NCI-H1694 (cell line): ENCODE data around the gene LTBP1.
A peak's percentile ranks its signal among the peaks of the same experiment; 100 is the strongest.

ENCODE experiments used
- DNase-seq: peaks from one replicate; lab custom pipeline; 2025; lab: John Stamatoyannopoulos, UW

The LTBP1 gene

GRCh38 chr2:32931945-32932709 lies 14.6 kb upstream of the LTBP1 start:
- no peak for DNase-seq

DNA sequence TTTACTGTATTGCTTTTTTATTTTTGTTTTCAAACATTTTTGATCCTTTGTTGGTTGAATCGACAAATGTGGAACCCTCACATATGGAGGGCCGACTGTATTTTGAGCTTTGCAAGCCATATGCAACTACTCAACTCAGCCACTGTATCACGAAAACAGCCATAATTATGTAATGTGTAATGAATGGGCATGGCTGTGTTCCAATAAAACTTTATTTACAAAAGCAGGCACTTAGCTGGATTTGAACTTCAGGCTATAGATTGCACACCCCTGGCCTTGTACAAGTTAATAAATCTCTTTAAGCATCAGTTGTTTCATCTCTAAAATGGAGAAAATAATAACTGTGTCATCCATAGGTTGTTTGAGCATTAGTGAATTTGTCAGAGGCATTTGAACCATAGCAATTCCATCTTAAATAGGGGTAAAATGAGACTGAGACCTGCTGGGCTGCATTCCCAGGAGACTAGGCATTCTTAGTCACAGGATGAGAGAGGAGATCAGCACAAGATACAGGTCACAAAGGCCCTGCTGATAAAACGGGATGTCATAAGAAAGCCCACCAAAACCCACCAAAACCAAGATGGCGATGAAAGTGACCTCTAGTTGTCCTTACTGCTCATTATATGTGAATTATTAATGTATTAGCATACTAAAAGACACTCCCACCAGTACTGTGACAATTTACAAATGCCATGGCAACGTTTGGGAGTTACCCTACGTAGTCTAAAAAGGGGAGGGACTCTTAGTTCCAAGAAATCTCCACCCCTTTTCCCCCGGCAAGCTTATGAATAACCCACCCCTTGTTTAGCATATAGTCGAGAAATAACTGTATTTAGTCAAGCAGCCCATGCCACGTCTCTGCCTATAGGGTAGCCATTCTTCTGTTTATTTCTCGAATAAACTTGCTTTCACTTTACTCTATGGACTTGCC lies 13.7 kb upstream of the LTBP1 start:
- no peak for DNase-seq

- DNase-seq, result no peak
These were observed 13.0 kb upstream of the LTBP1 start for GRCh38 chr2:32933756-32934095.

GRCh38 chr2:32937602-32938448 lies 8.9 kb upstream of the LTBP1 start:
- no peak for DNase-seq

- no peak for DNase-seq
These were observed 7.8 kb upstream of the LTBP1 start for GRCh38 chr2:32938934-32939333.

GRCh38 chr2:32940316-32940997 lies 6.3 kb upstream of the LTBP1 start:
- DNase-seq, result no peak

DNA sequence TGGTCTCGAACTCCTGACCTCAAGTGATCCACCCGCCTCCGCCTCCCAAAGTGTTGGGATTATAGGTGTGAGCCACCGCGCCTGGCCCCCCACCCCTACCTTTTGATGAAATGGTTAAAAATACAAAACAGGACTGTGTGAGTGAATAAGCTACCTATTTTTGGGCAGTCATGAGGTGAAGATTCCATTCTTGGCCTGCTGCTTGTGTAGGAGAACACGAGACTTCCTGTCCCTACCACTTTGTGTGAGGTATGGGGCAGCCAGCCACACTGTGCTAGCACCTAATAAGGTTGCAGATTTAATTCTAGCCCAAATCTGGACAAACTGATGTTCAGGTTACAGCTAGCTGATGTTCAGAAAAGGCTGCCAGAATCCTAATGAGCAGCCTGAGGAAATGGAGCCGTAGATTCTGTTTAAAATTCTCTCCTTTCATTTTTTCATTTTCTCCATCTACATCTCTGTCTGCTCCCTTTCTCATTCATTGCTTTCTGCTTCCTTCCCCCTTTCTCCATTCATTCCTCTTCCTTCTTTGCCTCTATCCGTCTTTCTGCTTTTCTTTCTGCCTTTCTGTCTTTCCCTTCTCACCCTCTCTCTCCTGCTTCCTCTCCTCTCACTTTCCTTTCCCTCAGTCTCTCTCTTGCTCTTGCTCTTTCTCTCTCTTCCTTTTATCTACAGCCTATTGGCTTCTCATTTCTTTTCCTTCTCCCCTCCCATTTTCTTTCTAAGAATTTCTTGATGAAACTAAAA lies 4.6 kb upstream of the LTBP1 start:
- DNase-seq, result no peak

GRCh38 chr2:32942793-32943485 lies 3.8 kb upstream of the LTBP1 start:
- DNase-seq, result no peak

GRCh38 chr2:32945286-32945685 lies 1.5 kb upstream of the LTBP1 start:
- DNase-seq, result no peak

DNA sequence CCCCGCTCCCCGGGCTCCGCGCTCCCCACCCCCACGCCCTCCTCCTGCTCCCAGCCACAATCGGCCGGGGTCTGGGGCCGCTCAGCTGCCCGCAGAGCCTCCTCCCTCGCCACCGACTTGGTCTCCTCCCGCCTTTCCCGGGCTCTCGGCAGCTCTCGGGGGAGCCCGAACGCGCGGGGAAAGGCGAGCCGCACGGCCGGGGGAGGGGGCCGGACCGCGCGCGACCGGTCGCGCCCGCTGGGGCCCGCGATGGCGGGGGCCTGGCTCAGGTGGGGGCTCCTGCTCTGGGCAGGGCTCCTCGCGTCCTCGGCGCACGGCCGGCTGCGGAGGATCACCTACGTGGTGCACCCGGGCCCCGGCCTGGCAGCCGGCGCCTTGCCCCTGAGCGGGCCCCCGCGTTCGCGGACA lies 327 bp downstream of the LTBP1 start:
- DNase-seq, result no peak

DNA sequence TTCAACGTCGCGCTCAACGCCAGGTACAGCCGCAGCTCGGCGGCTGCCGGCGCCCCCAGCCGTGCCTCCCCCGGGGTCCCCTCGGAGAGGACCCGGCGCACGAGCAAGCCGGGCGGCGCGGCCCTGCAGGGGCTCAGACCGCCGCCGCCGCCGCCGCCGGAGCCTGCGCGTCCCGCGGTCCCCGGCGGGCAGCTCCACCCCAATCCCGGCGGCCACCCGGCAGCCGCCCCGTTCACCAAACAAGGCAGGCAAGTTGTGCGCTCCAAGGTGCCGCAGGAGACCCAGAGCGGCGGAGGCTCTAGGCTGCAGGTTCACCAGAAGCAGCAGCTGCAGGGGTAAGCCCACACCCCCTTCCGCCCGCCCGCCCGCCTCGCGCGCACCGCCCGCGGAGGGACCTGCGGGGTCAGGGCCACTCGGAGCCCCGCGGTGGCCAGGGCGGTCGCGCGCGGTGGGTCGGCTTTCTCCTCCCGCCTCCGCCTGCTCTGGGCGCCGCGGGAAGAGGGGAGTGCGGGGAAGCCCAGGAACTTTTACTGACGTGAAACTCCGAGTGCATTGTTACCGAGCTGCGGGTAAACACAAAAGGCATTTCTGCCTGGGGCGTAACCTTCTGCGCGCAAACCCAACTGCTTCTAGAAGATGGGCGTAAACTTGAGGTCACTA lies 861 bp downstream of the LTBP1 start:
- peak; percentile 10 for DNase-seq

DNA sequence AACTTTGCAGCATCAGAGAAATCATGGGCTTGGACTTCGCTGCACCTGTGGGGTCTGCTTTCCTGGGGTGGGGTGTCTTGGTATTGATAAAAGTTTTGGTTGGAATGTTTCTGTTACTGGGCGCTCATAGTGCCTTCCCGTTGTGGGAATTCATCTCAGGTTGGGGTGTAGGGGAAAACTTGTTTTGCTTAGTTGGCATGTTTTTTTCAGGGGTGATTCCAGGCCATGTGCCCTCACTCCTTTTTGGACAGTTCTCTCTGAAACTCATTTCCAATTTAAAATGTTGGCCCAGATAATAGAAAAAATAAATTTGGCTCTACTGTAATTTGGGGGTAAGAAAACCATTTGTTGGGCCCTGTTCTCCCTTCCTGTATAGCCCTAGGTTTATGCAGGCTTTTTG lies 1.5 kb downstream of the LTBP1 start:
- no peak for DNase-seq

- no peak for DNase-seq
These were observed 2.5 kb downstream of the LTBP1 start for GRCh38 chr2:32949260-32949659.

DNA sequence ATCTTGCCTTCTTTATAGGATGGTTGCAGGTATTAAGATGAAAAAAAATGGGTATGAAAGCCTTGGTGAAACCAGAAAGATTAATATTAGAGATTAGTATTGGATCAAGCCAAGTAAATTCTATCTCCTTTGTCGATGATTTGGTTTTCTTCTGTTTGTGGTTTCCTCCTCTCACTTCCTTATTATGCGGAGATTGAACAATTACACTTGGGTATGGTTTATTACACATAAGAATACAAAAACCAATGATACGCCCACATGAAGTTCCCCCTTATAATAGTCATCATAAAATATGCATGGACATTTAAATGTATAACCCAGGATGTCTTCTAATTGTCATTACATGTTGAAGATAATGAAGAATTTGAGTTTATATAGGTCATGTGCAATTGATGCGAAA lies 4.9 kb downstream of the LTBP1 start:
- DNase-seq, result no peak

DNA sequence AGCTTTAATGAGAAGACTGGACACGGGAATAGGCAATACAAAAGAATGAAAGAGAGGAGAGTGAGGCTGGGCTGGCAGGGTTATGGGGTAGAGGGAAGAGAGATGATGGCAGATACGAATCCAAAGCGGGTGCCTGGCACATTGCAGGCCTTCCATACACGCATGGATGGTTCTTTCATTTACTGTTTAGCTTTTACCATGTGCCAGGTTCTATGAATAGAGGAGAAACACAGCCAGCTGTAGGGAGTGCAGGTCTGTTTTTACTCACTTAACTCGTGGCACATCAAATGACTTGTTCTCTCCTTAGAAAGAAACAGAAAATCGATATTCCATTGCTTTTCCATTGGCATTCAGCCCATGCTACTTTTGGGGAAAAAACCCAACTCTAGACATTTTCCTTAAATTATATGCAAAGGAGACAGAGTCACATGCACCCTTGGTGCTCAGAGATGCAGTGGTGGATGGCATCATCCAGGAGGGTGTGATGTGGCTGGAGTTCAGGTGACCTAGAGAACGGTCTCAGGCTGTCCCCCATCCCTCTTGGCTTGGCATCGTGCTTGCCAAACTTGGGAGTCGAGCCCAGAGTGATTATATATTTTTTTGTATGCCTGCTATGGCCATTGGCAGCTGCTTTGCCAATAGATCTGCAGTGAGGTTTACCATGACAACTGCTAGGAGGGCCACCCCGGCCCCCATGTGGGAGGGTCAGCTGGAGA lies 6.2 kb downstream of the LTBP1 start:
- DNase-seq, result peak; percentile 37

DNA sequence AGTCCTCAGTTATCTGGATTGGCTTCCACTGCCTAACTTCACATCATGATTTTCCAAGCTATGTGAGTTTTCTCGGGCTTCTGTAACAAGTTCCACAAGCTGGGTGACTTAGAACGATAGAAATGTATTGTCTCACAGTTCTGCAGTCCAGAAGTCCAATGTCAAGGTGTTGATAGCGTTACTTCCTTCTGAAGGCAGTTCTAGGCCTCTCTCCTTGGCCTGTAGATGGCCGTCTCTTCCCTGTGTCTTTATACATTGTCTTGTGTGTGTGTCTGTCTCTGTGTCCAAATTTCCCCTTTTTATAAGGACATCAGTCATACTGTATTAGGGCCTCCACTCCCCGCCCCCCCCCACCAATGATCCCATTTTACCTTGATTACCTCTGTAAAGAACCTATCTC lies 7.5 kb downstream of the LTBP1 start:
- no peak for DNase-seq

DNA sequence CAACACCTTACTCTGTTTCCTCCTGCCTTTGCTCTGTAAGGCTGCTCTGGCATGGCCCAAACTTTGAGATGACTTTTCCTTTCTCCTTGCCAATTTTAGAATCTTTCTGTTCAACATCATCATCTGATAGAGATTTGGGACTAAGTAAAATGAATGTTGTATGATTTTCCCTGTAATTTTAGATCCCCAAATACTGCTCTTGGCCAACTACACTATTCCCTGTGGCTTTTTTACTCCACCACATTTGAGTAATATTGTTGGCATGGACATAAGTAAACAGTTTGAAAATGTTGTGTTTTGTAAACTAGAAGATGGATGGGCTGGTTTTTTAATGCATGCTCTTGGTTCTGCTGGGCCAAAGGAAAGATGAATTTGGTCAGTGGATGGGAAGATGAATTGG lies 12.1 kb downstream of the LTBP1 start:
- no peak for DNase-seq

- no peak for DNase-seq
These were observed 13.5 kb downstream of the LTBP1 start for GRCh38 chr2:32960238-32960637.
